ENCODE data around the gene MAN2A2.

DNA sequence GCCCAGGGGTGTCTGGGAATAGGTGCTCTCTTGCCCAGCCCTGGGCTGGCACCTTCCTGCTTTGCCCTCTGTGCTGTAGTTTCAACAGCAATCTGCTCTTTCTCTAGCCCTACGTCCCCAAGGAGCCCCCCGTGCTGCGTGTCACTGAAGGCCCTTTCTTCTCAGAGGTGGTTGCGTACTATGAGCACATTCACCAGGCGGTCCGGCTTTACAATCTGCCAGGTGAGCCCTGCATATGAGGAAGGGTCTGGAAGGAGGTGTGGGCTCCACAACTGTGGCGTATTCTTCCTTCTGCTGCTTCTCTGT lies 9.6 kb downstream of the MAN2A2 start:
- TF ChIP-seq POLR2A (IDR thresholded peaks at IDR 0.05), result no peak
- TF ChIP-seq CTCF (IDR thresholded peaks at IDR 0.05 in 4 of 5, conservative IDR thresholded peaks at IDR 0.05 in 1 of 5), result no peak
